B cell (primary cell): Measurements from ENCODE around the gene CRAMP1.

Experiments used
- EZH2 ChIP-seq: IDR thresholded peaks from 2 replicates; pipeline ENCODE4 v1.6.1; 2012; ENCODE audit warnings: borderline replicate concordance, low read depth, mild to moderate bottlenecking, moderate library complexity, low read length; ENCODE audit not compliant: insufficient read depth, poor library complexity, severe bottlenecking
- TF ChIP-seq, protein P1 (sequence below): fragments of 200-600 bp; IDR thresholded peaks from one replicate; pipeline ENCODE4 v1.8.0; 2022; ENCODE audit warnings: antibody characterized with exemption, mild to moderate bottlenecking

DNA sequence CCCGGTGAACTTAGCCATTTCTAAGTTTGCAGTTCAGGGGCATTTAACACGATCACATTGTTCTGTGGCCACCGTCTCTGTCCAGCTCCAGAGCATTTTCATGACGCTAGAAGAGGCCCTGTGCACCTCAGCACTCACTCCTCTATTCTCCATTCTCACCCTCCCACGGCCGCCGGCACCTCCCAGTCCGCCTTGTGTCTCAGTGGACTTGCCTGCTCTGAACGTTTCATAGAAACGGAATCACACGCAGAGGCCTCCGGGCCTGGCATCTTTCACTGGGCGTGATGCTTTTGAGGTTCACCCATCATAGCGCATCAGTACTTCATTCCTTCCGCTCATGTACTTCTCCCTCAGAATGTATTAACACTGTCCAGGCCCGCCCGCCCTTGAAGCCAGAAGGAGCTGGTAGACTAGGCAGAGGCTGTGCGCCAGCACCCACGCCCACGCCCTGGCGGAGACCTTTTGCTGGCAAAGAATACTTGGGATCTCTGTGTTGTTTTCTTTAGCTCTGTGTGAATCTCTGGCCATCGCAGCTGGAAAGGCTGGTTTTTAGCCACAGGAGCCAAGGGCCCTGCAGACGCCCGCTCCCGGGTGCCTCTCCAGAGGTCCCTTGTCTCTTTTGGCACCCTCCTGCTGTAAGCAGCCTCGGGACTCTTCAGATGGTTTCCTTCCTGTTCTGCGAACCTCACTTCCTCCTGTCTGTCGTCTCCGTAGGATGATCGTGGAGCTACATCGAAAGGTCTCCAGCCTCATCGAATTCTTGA is 42.5 kb downstream of the CRAMP1 start:
- TF ChIP-seq, protein P1, sequence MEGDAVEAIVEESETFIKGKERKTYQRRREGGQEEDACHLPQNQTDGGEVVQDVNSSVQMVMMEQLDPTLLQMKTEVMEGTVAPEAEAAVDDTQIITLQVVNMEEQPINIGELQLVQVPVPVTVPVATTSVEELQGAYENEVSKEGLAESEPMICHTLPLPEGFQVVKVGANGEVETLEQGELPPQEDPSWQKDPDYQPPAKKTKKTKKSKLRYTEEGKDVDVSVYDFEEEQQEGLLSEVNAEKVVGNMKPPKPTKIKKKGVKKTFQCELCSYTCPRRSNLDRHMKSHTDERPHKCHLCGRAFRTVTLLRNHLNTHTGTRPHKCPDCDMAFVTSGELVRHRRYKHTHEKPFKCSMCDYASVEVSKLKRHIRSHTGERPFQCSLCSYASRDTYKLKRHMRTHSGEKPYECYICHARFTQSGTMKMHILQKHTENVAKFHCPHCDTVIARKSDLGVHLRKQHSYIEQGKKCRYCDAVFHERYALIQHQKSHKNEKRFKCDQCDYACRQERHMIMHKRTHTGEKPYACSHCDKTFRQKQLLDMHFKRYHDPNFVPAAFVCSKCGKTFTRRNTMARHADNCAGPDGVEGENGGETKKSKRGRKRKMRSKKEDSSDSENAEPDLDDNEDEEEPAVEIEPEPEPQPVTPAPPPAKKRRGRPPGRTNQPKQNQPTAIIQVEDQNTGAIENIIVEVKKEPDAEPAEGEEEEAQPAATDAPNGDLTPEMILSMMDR, result no peak
- TF ChIP-seq EZH2, result no peak
